C4-2B (cell line): Measurements from ENCODE around the gene CLDN1.

Experiments used
- ZFX ChIP-seq: fragments of 450-650 bp; IDR thresholded peaks from 2 replicates; pipeline ENCODE4 v1.6.1; 2017
- TF ChIP-seq, protein P1 (sequence below): fragments of 450-650 bp; conservative IDR thresholded peaks from 2 replicates; pipeline ENCODE4 v1.5.1; 2017; ENCODE audit warnings: mild to moderate bottlenecking

DNA sequence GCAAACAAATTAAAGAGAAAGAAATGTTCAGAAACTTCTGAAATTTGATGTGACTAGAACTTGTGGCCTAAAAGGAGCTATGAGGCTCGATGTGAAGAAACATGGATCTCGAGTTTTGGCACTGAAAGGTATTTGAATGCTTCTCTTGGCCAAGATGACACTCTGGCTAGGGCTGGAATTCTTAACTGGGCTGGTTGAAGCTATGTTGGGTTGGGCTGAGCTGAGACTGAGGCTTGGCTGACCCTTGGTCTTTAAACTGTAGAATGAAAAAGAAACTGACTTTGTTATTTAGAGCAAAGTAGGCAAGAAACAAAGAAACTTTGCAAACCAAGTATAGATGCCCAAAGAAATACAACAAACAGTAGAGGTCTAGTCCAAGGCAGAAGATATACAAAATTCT is 37.6 kb upstream of the CLDN1 start:
- TF ChIP-seq, protein P1, sequence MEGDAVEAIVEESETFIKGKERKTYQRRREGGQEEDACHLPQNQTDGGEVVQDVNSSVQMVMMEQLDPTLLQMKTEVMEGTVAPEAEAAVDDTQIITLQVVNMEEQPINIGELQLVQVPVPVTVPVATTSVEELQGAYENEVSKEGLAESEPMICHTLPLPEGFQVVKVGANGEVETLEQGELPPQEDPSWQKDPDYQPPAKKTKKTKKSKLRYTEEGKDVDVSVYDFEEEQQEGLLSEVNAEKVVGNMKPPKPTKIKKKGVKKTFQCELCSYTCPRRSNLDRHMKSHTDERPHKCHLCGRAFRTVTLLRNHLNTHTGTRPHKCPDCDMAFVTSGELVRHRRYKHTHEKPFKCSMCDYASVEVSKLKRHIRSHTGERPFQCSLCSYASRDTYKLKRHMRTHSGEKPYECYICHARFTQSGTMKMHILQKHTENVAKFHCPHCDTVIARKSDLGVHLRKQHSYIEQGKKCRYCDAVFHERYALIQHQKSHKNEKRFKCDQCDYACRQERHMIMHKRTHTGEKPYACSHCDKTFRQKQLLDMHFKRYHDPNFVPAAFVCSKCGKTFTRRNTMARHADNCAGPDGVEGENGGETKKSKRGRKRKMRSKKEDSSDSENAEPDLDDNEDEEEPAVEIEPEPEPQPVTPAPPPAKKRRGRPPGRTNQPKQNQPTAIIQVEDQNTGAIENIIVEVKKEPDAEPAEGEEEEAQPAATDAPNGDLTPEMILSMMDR: no peak
- no peak for TF ChIP-seq ZFX
